SJCRH30 (cell line): ENCODE data around the gene HOXA1. TPM values are rescaled to one million over a fixed set of nuclear protein-coding genes. Genes with fewer than 3 reads are reported as not detected.
A peak's percentile ranks its signal among the peaks of the same experiment; 100 is the strongest.

Source experiments
- DNase-seq, 2 experiments: peaks; one replicate each; pipeline ENCODE4 v3.0.0-alpha.2; 2015 to 2020
- H3K27ac ChIP-seq: fragments of 250-450 bp; sonication (Bioruptor Pico); 2 replicates; pipeline ENCODE4 v1.5.1; 2020; ENCODE audit warnings: mild to moderate bottlenecking, moderate library complexity
- H3K27me3 ChIP-seq: fragments of 250-450 bp; sonication (Bioruptor Pico); 2 replicates; pipeline ENCODE4 v1.5.1; 2020; ENCODE audit warnings: mild to moderate bottlenecking, moderate library complexity
- H3K36me3 ChIP-seq: fragments of 250-450 bp; sonication (Bioruptor Pico); 2 replicates; pipeline ENCODE4 v1.5.1; 2020; ENCODE audit warnings: mild to moderate bottlenecking, moderate library complexity
- H3K4me1 ChIP-seq: fragments of 250-450 bp; sonication (Bioruptor Pico); 2 replicates; pipeline ENCODE4 v1.5.1; 2020; ENCODE audit warnings: mild to moderate bottlenecking, moderate library complexity
- H3K4me3 ChIP-seq: fragments of 250-450 bp; sonication (Bioruptor Pico); 2 replicates; pipeline ENCODE4 v1.5.1; 2020; ENCODE audit warnings: mild to moderate bottlenecking, moderate library complexity
- H3K9me3 ChIP-seq: fragments of 250-450 bp; sonication (Bioruptor Pico); replicated peaks from 2 replicates; pipeline ENCODE4 v1.5.1; 2020; ENCODE audit warnings: mild to moderate bottlenecking, moderate library complexity
- total RNA-seq: library from RNA; depleted of rRNA; stranded (reverse); fragments of >200 nt; shearing (Covaris generic); gene quantifications from 2 replicates; pipeline ENCODE4 v1.2.3, GENCODE V29; 2014

The HOXA1 gene
- total RNA-seq, 1 experiment from 2014 or later = 7.3 TPM

GRCh38 chr7:27125986-27126394 lies 30.2 kb upstream of the HOXA1 start:
- no peaks in the 10 kb centered on the region for H3K27me3 ChIP-seq
- no peak overlapping the region for H3K27ac ChIP-seq
- DNase-seq = no peak

GRCh38 chr7:27124902-27125689 lies 29.3 kb upstream of the HOXA1 start:
- Histone ChIP-seq H3K27me3 (no peaks in the 10 kb centered on the region), H3K27ac (no peak overlapping the region), H3K36me3 (no peaks in the 10 kb centered on the region), H3K9me3 (no peaks in the 10 kb centered on the region), H3K4me3 (no peak overlapping the region), H3K4me1 (peaks cover 16% of the 10 kb centered on the region)
- DNase-seq = no peak

More at GRCh38 chr7:27125986-27126394, 30.2 kb upstream of the HOXA1 start:
- H3K4me1 ChIP-seq = peaks cover 16% of the 10 kb centered on the region
- no peak overlapping the region for H3K4me3 ChIP-seq
- H3K9me3 ChIP-seq = no peaks in the 10 kb centered on the region
- no peaks in the 10 kb centered on the region for H3K36me3 ChIP-seq

GRCh38 chr7:27124096-27124901 lies 28.5 kb upstream of the HOXA1 start:
- Histone ChIP-seq H3K9me3 (no peaks in the 10 kb centered on the region), H3K36me3 (no peaks in the 10 kb centered on the region), H3K4me1 (peaks cover 16% of the 10 kb centered on the region), H3K27me3 (no peaks in the 10 kb centered on the region), H3K4me3 (no peak overlapping the region), H3K27ac (no peak overlapping the region)
- no peak for DNase-seq

GRCh38 chr7:27123477-27124053 lies 27.8 kb upstream of the HOXA1 start:
- Histone ChIP-seq H3K4me1 (peaks cover 13% of the 10 kb centered on the region), H3K36me3 (no peaks in the 10 kb centered on the region), H3K27me3 (no peaks in the 10 kb centered on the region), H3K4me3 (no peak overlapping the region), H3K27ac (peak overlapping the region; percentile 6; the same call in 1 of the 2 replicates), H3K9me3 (no peaks in the 10 kb centered on the region)
- no peak for DNase-seq

GRCh38 chr7:27123007-27123476 lies 27.2 kb upstream of the HOXA1 start:
- H3K27ac ChIP-seq = peak overlapping the region; percentile 6; the same call in 1 of the 2 replicates
- H3K4me3 ChIP-seq = no peak overlapping the region
- DNase-seq = peak; percentile 54 to 77

GRCh38 chr7:27122077-27122910 lies 26.5 kb upstream of the HOXA1 start:
- Histone ChIP-seq H3K9me3 (no peaks in the 10 kb centered on the region), H3K4me3 (no peak overlapping the region), H3K27me3 (no peaks in the 10 kb centered on the region), H3K27ac (peak overlapping the region; percentile 6; the same call in 1 of the 2 replicates), H3K36me3 (no peaks in the 10 kb centered on the region), H3K4me1 (0 out of 2 replicates have a peak, but pooled peaks cover under 1% of the 10 kb centered on the region)
- no peak for DNase-seq

More at GRCh38 chr7:27123007-27123476, 27.2 kb upstream of the HOXA1 start:
- Histone ChIP-seq H3K9me3 (no peaks in the 10 kb centered on the region), H3K4me1 (peaks cover 8% of the 10 kb centered on the region), H3K27me3 (no peaks in the 10 kb centered on the region), H3K36me3 (no peaks in the 10 kb centered on the region)

- Histone ChIP-seq H3K27ac (no peak overlapping the region), H3K4me1 (no peaks in the 10 kb centered on the region), H3K27me3 (no peaks in the 10 kb centered on the region), H3K4me3 (no peak overlapping the region), H3K9me3 (no peaks in the 10 kb centered on the region), H3K36me3 (no peaks in the 10 kb centered on the region)
- DNase-seq = no peak
Observed at GRCh38 chr7:27121684-27122076, 25.9 kb upstream of the HOXA1 start.

- Histone ChIP-seq H3K36me3 (no peaks in the 10 kb centered on the region), H3K9me3 (no peaks in the 10 kb centered on the region), H3K4me3 (no peak overlapping the region), H3K27me3 (no peaks in the 10 kb centered on the region), H3K4me1 (no peaks in the 10 kb centered on the region), H3K27ac (no peak overlapping the region)
- DNase-seq = no peak
Observed at GRCh38 chr7:27119412-27119911, 23.7 kb upstream of the HOXA1 start.

GRCh38 chr7:27118580-27118979 lies 22.8 kb upstream of the HOXA1 start:
- H3K36me3 ChIP-seq = no peaks in the 10 kb centered on the region
- no peaks in the 10 kb centered on the region for H3K9me3 ChIP-seq
- H3K4me1 ChIP-seq = no peaks in the 10 kb centered on the region
- DNase-seq = no peak
- H3K27me3 ChIP-seq = no peaks in the 10 kb centered on the region
- no peak overlapping the region for H3K4me3 ChIP-seq
- no peak overlapping the region for H3K27ac ChIP-seq

- Histone ChIP-seq H3K27ac (no peak overlapping the region), H3K9me3 (no peaks in the 10 kb centered on the region), H3K27me3 (no peaks in the 10 kb centered on the region), H3K4me3 (no peak overlapping the region), H3K4me1 (no peaks in the 10 kb centered on the region), H3K36me3 (no peaks in the 10 kb centered on the region)
- no peak for DNase-seq
Observed at GRCh38 chr7:27117887-27118491, 22.2 kb upstream of the HOXA1 start.

GRCh38 chr7:27116962-27117886 lies 21.4 kb upstream of the HOXA1 start:
- H3K36me3 ChIP-seq = no peaks in the 10 kb centered on the region
- H3K4me1 ChIP-seq = no peaks in the 10 kb centered on the region
- no peaks in the 10 kb centered on the region for H3K27me3 ChIP-seq
- DNase-seq = no peak
- no peak overlapping the region for H3K27ac ChIP-seq
- no peak overlapping the region for H3K4me3 ChIP-seq
- no peaks in the 10 kb centered on the region for H3K9me3 ChIP-seq

- Histone ChIP-seq H3K4me1 (peaks cover 9% of the 10 kb centered on the region), H3K4me3 (no peak overlapping the region), H3K27ac (no peak overlapping the region), H3K27me3 (no peaks in the 10 kb centered on the region), H3K9me3 (no peaks in the 10 kb centered on the region), H3K36me3 (no peaks in the 10 kb centered on the region)
- DNase-seq = no peak
Observed at GRCh38 chr7:27116031-27116961, 20.5 kb upstream of the HOXA1 start.
